Neural crest cell (in vitro differentiated cells): Measurements from ENCODE around the gene FAM9A. TPM values are rescaled to one million over a fixed set of nuclear protein-coding genes. Genes with fewer than 3 reads are reported as not detected.
A peak's percentile ranks its signal among the peaks of the same experiment; 100 is the strongest.

Experiments
- DNase-seq: peaks from one replicate; pipeline ENCODE4 v3.0.0; 2021; ENCODE audit warnings: low read depth, mixed read lengths, low spot score
- H3K27ac Mint-ChIP-seq: one replicate; pipeline ENCODE4 v1.8.0; 2021; ENCODE audit warnings: mild to moderate bottlenecking, mixed read lengths; ENCODE audit not compliant: unreplicated experiment
- H3K27me3 Mint-ChIP-seq: 2 replicates; pipeline ENCODE4 v1.8.0; 2021; ENCODE audit warnings: low read depth, mild to moderate bottlenecking, mixed read lengths
- H3K36me3 Mint-ChIP-seq: 2 replicates; pipeline ENCODE4 v1.8.0; 2021; ENCODE audit warnings: low read depth, mild to moderate bottlenecking, mixed read lengths
- H3K4me1 Mint-ChIP-seq: 2 replicates; pipeline ENCODE4 v1.8.0; 2021; ENCODE audit warnings: mixed read lengths
- H3K4me3 Mint-ChIP-seq: one replicate; pipeline ENCODE4 v1.8.0; 2021; ENCODE audit warnings: mild to moderate bottlenecking, mixed read lengths
- H3K9me3 Mint-ChIP-seq: 2 replicates; pipeline ENCODE4 v1.8.0; 2021; ENCODE audit warnings: mixed read lengths
- CTCF ChIP-seq: fragments of 200-600 bp; sonication (generic); conservative IDR thresholded peaks from 2 replicates; pipeline ENCODE4 v1.5.0; 2021; ENCODE audit warnings: antibody characterized with exemption, mild to moderate bottlenecking
- total RNA-seq: library from RNA; stranded (reverse); gene quantifications from 2 replicates; pipeline ENCODE4 v1.2.1, GENCODE V29; 2021

The FAM9A gene
- total RNA-seq, 1 donor from 2014 or later, result not detected

GRCh38 chrX:8820910-8821527 is 19.8 kb upstream of the FAM9A start:
- Mint-ChIP-seq H3K36me3 (no peaks in the 10 kb centered on the region), H3K4me3 (no peak overlapping the region), H3K9me3 (no peaks in the 10 kb centered on the region), H3K27me3 (no peaks in the 10 kb centered on the region), H3K27ac (no peak overlapping the region), H3K4me1 (no peaks in the 10 kb centered on the region)
- no peak for TF ChIP-seq CTCF
- DNase-seq, result no peak

GRCh38 chrX:8815460-8816065 is 14.4 kb upstream of the FAM9A start:
- peak; percentile 85 for TF ChIP-seq CTCF
- no peak overlapping the region for H3K27ac Mint-ChIP-seq
- no peaks in the 10 kb centered on the region for H3K4me1 Mint-ChIP-seq
- no peaks in the 10 kb centered on the region for H3K36me3 Mint-ChIP-seq
- no peaks in the 10 kb centered on the region for H3K27me3 Mint-ChIP-seq
- H3K4me3 Mint-ChIP-seq, result no peak overlapping the region
- H3K9me3 Mint-ChIP-seq, result no peaks in the 10 kb centered on the region
- DNase-seq, result peak; percentile 58

GRCh38 chrX:8813036-8813435 is 11.9 kb upstream of the FAM9A start:
- H3K27me3 Mint-ChIP-seq, result no peaks in the 10 kb centered on the region
- no peak overlapping the region for H3K4me3 Mint-ChIP-seq
- H3K36me3 Mint-ChIP-seq, result no peaks in the 10 kb centered on the region
- H3K27ac Mint-ChIP-seq, result no peak overlapping the region
- H3K9me3 Mint-ChIP-seq, result no peaks in the 10 kb centered on the region
- no peak for TF ChIP-seq CTCF
- no peaks in the 10 kb centered on the region for H3K4me1 Mint-ChIP-seq
- no peak for DNase-seq

- H3K9me3 Mint-ChIP-seq, result peaks cover 5% of the 10 kb centered on the region
- no peak overlapping the region for H3K27ac Mint-ChIP-seq
- DNase-seq, result no peak
- H3K4me3 Mint-ChIP-seq, result no peak overlapping the region
- H3K4me1 Mint-ChIP-seq, result no peaks in the 10 kb centered on the region
- TF ChIP-seq CTCF, result no peak
- H3K27me3 Mint-ChIP-seq, result no peaks in the 10 kb centered on the region
- H3K36me3 Mint-ChIP-seq, result no peaks in the 10 kb centered on the region
Measured at GRCh38 chrX:8811611-8812010, 10.4 kb upstream of the FAM9A start.

- Mint-ChIP-seq H3K4me3 (no peak overlapping the region), H3K27ac (no peak overlapping the region), H3K27me3 (no peaks in the 10 kb centered on the region), H3K9me3 (peaks cover 5% of the 10 kb centered on the region), H3K4me1 (no peaks in the 10 kb centered on the region), H3K36me3 (no peaks in the 10 kb centered on the region)
- no peak for DNase-seq
- no peak for TF ChIP-seq CTCF
Measured at GRCh38 chrX:8808661-8809060, 7.5 kb upstream of the FAM9A start.
